Measurements from ENCODE around the gene ANKS3. TPM values are rescaled to one million over a fixed set of nuclear protein-coding genes. Genes with fewer than 3 reads are reported as not detected.

Gene ANKS3
- total RNA-seq, 1 donor from 2014 or later: 43.5 TPM

DNA sequence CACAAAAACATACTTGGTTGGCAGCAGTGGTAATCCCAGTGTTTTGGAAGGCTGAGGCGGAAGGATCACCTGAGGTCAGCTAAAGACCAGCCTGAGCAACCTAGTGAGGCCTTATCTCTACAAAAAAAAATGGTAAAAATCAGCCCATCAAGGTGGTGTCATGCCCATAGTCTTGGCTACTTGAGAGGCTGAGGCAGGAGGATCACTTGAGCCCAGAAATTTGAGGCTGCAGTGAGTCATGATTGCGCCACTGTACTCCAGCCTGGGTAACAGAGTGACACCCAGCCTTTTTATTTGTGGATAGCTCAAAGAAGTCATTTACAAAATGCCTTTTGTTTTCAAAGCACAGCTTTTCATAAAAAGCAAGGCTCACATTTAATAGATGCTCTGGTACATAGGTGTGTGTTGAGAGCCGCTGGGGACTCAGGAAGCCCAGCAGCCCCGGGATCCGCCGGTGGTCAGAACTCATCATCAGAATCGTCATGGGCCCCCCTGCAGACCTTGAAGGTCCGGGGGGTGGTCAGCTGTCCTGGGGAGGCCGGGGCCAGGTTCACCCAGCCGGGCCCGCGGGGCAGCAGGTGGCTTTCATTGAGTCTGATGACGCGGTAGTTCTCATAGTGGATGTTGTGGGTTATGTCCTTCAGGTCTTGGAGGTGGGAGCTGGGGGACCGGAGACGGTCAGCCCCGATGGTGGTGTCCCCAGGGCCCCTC, 43.4 kb upstream of the ANKS3 start:
- no peaks in the 10 kb centered on the region for H3K36me3 Mint-ChIP-seq (ENCODE audit: unreplicated experiment)
- H3K4me3 Mint-ChIP-seq (ENCODE audit: unreplicated experiment): no peak overlapping the region
- no peaks in the 10 kb centered on the region for H3K27me3 Mint-ChIP-seq (ENCODE audit: unreplicated experiment)
- H3K27ac Mint-ChIP-seq (ENCODE audit: unreplicated experiment): no peak overlapping the region
- DNase-seq: no peak
- TF ChIP-seq, protein P1, sequence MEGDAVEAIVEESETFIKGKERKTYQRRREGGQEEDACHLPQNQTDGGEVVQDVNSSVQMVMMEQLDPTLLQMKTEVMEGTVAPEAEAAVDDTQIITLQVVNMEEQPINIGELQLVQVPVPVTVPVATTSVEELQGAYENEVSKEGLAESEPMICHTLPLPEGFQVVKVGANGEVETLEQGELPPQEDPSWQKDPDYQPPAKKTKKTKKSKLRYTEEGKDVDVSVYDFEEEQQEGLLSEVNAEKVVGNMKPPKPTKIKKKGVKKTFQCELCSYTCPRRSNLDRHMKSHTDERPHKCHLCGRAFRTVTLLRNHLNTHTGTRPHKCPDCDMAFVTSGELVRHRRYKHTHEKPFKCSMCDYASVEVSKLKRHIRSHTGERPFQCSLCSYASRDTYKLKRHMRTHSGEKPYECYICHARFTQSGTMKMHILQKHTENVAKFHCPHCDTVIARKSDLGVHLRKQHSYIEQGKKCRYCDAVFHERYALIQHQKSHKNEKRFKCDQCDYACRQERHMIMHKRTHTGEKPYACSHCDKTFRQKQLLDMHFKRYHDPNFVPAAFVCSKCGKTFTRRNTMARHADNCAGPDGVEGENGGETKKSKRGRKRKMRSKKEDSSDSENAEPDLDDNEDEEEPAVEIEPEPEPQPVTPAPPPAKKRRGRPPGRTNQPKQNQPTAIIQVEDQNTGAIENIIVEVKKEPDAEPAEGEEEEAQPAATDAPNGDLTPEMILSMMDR (IDR thresholded peaks at IDR 0.05; ENCODE audit: partially characterized antibody, unreplicated experiment): no peak
- H3K4me1 Mint-ChIP-seq (ENCODE audit: low read depth, unreplicated experiment): peaks cover 3% of the 10 kb centered on the region
- H3K9me3 Mint-ChIP-seq (ENCODE audit: unreplicated experiment): peaks cover 2% of the 10 kb centered on the region

DNA sequence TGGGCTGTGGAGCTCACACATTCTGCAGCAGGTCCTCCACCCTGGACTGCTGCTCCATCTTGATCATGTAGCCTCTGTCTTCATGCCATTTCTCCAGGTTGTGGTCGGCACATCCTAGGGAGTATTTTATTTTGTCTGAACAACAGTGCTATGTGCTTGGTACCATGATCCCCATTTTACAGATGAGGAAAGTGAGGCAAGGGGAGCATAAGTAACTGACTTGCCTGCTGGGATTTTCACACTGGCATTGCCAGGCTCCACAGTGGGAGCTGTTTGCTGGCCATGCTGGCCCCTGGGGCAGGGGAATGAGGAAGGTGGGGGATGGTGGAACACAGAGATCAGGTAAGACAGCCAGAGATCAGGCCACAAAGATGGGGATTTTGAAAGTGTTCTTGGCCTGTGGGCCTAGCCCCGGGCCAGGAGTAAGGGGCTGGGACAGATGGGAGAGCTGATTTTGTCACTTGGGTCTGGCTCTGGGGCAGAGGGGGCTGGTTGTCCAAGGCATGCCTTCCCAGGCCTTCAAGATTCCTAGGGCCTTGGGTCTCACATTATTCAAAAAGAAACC, 42.2 kb upstream of the ANKS3 start:
- no peaks in the 10 kb centered on the region for H3K36me3 Mint-ChIP-seq (ENCODE audit: unreplicated experiment)
- DNase-seq: no peak
- no peak overlapping the region for H3K27ac Mint-ChIP-seq (ENCODE audit: unreplicated experiment)
- H3K9me3 Mint-ChIP-seq (ENCODE audit: unreplicated experiment): peaks cover 2% of the 10 kb centered on the region
- H3K27me3 Mint-ChIP-seq (ENCODE audit: unreplicated experiment): no peaks in the 10 kb centered on the region
- TF ChIP-seq, protein P1 (IDR thresholded peaks at IDR 0.05; ENCODE audit: partially characterized antibody, unreplicated experiment): no peak
- peaks cover 3% of the 10 kb centered on the region for H3K4me1 Mint-ChIP-seq (ENCODE audit: low read depth, unreplicated experiment)
- no peak overlapping the region for H3K4me3 Mint-ChIP-seq (ENCODE audit: unreplicated experiment)

DNA sequence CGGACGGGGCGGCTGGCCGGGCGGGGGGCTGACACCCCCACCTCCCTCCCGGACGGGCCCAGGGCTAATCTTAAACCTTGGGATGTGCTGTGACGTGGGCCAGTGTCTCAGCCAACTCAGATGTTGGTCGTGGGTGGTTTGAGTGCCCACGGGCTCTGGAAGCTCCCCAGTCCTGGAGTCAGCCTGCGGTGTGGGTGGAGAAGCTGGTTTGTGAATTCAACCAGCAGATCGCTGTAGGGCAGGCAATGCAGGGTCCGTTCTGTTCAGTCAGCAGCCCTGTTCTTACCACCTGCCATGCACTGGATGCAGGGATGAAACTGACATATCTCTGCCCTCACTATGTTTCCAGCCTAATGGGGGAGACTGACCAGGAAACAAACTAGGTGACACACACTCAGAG, 40.9 kb upstream of the ANKS3 start:
- Mint-ChIP-seq H3K9me3 (ENCODE audit: unreplicated experiment) (peaks cover 2% of the 10 kb centered on the region), H3K4me3 (ENCODE audit: unreplicated experiment) (no peak overlapping the region), H3K27ac (ENCODE audit: unreplicated experiment) (no peak overlapping the region), H3K27me3 (ENCODE audit: unreplicated experiment) (no peaks in the 10 kb centered on the region), H3K4me1 (ENCODE audit: low read depth, unreplicated experiment) (peaks cover 3% of the 10 kb centered on the region), H3K36me3 (ENCODE audit: unreplicated experiment) (no peaks in the 10 kb centered on the region)
- DNase-seq: no peak
- TF ChIP-seq, protein P1 (IDR thresholded peaks at IDR 0.05; ENCODE audit: partially characterized antibody, unreplicated experiment): no peak

DNA sequence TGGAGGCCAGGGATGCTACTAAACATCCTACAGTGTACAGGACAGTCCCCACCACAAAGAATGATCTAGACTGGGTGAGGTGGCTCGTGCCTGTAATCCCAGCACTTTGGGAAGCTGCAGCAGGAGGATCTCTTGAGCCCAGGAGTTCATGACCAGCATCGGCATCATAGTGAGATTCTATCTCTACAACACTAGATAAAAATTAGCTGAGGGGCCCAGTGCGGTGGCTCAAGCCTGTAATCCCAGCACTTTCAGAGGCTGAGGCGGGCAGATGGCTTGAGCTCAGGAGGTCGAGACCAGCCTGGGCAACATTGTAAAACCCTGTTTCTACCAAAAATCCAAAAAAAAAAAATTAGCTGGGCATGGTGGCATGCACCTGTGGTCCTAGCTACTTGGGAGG, 38.3 kb upstream of the ANKS3 start:
- no peaks in the 10 kb centered on the region for H3K36me3 Mint-ChIP-seq (ENCODE audit: unreplicated experiment)
- no peak overlapping the region for H3K4me3 Mint-ChIP-seq (ENCODE audit: unreplicated experiment)
- peaks cover 5% of the 10 kb centered on the region for H3K9me3 Mint-ChIP-seq (ENCODE audit: unreplicated experiment)
- H3K27me3 Mint-ChIP-seq (ENCODE audit: unreplicated experiment): no peaks in the 10 kb centered on the region
- no peak for DNase-seq
- peaks cover 6% of the 10 kb centered on the region for H3K4me1 Mint-ChIP-seq (ENCODE audit: low read depth, unreplicated experiment)
- TF ChIP-seq, protein P1 (IDR thresholded peaks at IDR 0.05; ENCODE audit: partially characterized antibody, unreplicated experiment): no peak
- H3K27ac Mint-ChIP-seq (ENCODE audit: unreplicated experiment): peak overlapping the region; percentile 28

DNA sequence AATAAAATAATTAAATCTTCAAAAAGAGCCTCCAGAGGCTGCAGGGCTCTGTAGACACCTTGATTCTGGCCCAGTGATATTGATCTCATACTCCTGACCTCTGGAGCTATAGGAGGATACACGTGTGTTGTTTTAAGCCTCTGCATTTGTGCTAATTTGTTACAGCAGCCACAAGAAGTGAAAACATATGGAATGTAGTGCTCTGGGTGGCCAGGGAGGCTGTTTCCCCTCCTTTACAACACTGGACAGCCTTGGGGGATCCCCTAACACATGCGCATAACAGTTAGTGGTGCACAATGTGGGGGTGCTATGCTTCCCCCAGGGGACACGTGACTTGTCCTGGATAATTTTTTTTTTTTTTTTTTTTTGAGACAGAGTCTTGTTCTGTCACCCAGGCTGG, 37.6 kb upstream of the ANKS3 start:
- Mint-ChIP-seq H3K4me3 (ENCODE audit: unreplicated experiment) (no peak overlapping the region), H3K27me3 (ENCODE audit: unreplicated experiment) (no peaks in the 10 kb centered on the region), H3K9me3 (ENCODE audit: unreplicated experiment) (peaks cover 5% of the 10 kb centered on the region), H3K36me3 (ENCODE audit: unreplicated experiment) (no peaks in the 10 kb centered on the region), H3K4me1 (ENCODE audit: low read depth, unreplicated experiment) (peaks cover 6% of the 10 kb centered on the region), H3K27ac (ENCODE audit: unreplicated experiment) (no peak overlapping the region)
- DNase-seq: no peak
- TF ChIP-seq, protein P1 (IDR thresholded peaks at IDR 0.05; ENCODE audit: partially characterized antibody, unreplicated experiment): no peak
